ENCODE measurements around the gene BACH2. TPM values are rescaled to one million over a fixed set of nuclear protein-coding genes. Genes with fewer than 3 reads are reported as not detected.

BACH2 gene
- total and polyA plus RNA-seq, 9 of the 15 experiments (the other 6 are each of a cell fraction or from before 2014, with no cell fraction given): 0.06 to 3.1 (median 0.59) TPM

DNA sequence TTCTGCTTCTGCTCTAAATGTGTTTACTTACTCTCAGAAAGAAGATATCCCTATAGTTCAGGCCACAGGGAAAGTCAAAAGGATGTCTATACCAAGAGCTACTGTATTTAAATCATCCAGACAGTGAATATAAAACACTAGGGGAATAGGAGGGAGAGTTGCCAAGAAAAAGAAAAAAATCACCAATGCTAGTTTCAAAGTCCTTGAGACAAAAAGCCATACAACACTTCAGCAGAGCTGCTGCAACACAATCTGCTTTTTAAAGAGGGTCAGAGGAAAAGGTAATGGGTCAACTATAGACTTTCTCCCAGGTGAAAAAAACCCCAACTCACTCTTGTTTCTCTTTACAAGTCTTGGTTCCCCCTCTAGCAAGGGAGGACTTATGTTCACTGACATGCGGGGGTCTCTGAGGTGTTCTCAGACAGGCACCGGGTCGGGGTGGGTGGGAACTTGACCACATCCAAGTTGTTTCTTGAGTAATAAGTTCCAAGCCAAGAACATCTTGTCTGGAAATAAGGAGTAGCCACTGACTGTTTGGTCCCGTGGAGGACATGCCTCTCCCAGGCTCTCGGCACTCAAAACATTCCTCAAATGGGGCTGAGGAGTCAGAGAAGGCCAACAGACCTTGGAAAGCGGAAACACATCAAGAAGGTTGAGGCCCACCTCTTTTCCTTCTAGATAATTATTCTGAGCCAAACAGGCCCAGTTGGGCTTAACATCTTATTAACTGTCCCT, 354.7 kb downstream of the BACH2 start:
- FAIRE-seq (no peak), ATAC-seq (no peak), DNase-seq (ENCODE audit: extremely low read depth in 1 of 4, low spot score in 3 of 4) (no peak)
- in situ Hi-C loops (cut with MboI) (no loop called here), intact Hi-C loops (cut with micrococcal nuclease) (loop anchor here (2.0 to 10.0 kb wide), 3 partner anchors 243 to 455 kb away; no protein-coding TSS in a partner anchor)
- WGBS (ENCODE audit: insufficient coverage, low coverage, missing lambda C conversion rate): 21% methylated on average over 6 of the region's 6 CpGs
- no peak overlapping the region for H3K27ac ChIP-seq (ENCODE audit: extremely low read depth, low read depth, low read length)
- TF ChIP-seq MEF2D (tag; conservative IDR thresholded peaks at IDR 0.05; ENCODE audit: low read depth): no peak
- no peak overlapping the region for H3K4me2 ChIP-seq (ENCODE audit: insufficient read depth, low read length)
- H4K20me1 ChIP-seq (replicated peaks; ENCODE audit: control insufficient read depth, insufficient read depth, low read length): no peaks in the 10 kb centered on the region
- POLR2A ChIA-PET: interaction anchor here (0.8 to 1.7 kb wide), 3 partner anchors 28 to 560 kb away, joined by 3 read pairs; no protein-coding TSS in a partner anchor
- H3K27me3 ChIP-seq (ENCODE audit: control insufficient read depth in 2 of 2, insufficient read depth in 2 of 2, low read length in 2 of 2): peaks cover 0 to 11% of the 10 kb centered on the region in 2 experiments; a peak in 1 of 5 replicates
- CTCF ChIA-PET (ENCODE audit: low intra/inter-chr PET ratio): interaction anchor here (1.1 to 2.1 kb wide), 2 partner anchors 238 to 451 kb away, joined by 3 to 10 read pairs; no protein-coding TSS in a partner anchor
- no peaks in the 10 kb centered on the region; the same call in 1 of the 2 replicates for H3K9me3 ChIP-seq (replicated peaks; ENCODE audit: control insufficient read depth, insufficient read depth, low read depth, low read length)
- BruUV-seq (replicated peaks): no TSS peak
- no peaks in the 10 kb centered on the region for H3K9me1 ChIP-seq (ENCODE audit: control insufficient read depth, insufficient read depth, low read length)
- H3K4me3 ChIP-seq: no peak overlapping the region
- no peaks in the 10 kb centered on the region for H3K36me3 ChIP-seq (ENCODE audit: control insufficient read depth, insufficient read depth, low read length)
- H2AFZ ChIP-seq (ENCODE audit: low read depth, low read length): no peak overlapping the region
- H3K9ac ChIP-seq (ENCODE audit: insufficient read depth in 1 of 2, low read depth in 2 of 2, low read length in 2 of 2): no peak overlapping the region
- H3K79me2 ChIP-seq (ENCODE audit: control insufficient read depth, insufficient read depth, low read length): no peaks in the 10 kb centered on the region
- no peaks in the 10 kb centered on the region for H3K4me1 ChIP-seq (replicated peaks in 1 of 2; ENCODE audit: control insufficient read depth in 2 of 2, insufficient read depth in 2 of 2, low read length in 2 of 2)

DNA sequence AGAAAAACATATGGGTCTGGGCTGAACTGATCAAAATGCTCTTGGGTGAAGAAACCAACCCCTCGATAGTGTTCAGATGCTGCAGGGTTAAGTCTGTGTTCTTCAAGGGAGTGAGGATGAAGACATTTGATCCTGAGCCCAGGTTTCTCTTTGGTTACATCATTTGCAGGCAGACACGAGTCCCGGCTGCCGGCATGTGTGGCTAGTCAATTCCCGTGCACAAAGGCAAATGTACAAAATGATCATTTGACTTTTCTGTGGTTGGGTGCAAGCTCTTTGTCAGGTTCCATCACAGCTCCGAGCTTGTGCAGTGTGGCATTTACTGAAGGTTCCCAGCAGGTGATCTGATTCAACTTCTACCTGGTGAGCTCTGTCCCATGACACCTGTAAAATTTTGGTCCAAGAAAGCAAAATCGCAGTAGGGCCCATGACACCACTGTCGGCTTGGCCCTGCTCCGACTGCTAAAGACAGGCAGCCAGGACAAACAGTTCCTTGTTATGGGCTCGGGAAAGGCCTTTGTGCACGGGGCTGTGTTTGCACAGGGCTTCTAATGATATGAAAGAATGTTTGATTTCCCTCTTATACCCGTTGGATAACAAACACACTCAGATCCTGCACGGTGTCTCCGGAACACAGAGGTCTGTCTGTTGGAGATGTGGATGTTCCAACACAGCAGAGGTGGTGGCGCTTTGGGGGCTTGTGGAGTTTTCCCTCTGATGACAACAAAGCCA, 355.4 kb downstream of the BACH2 start:
- BruUV-seq (replicated peaks): no TSS peak
- FAIRE-seq: peak; percentile 64
- no peaks in the 10 kb centered on the region for H3K79me2 ChIP-seq (ENCODE audit: control insufficient read depth, insufficient read depth, low read length)
- no peak overlapping the region for H3K27ac ChIP-seq (ENCODE audit: extremely low read depth, low read depth, low read length)
- CTCF ChIA-PET (ENCODE audit: low intra/inter-chr PET ratio): interaction anchor here (0.6 to 2.1 kb wide), 6 partner anchors 11 to 581 kb away, joined by 3 to 10 read pairs (median 4); no protein-coding TSS in a partner anchor
- 23% methylated on average over 15 of the region's 15 CpGs for WGBS (ENCODE audit: insufficient coverage, low coverage, missing lambda C conversion rate)
- no peak overlapping the region for H3K4me2 ChIP-seq (ENCODE audit: insufficient read depth, low read length)
- no peaks in the 10 kb centered on the region for H3K36me3 ChIP-seq (ENCODE audit: control insufficient read depth, insufficient read depth, low read length)
- H4K20me1 ChIP-seq (replicated peaks; ENCODE audit: control insufficient read depth, insufficient read depth, low read length): no peaks in the 10 kb centered on the region
- H3K9ac ChIP-seq (ENCODE audit: insufficient read depth in 1 of 2, low read depth in 2 of 2, low read length in 2 of 2): no peak overlapping the region
- intact Hi-C loops (cut with micrococcal nuclease): loop anchor here (2.0 to 10.0 kb wide), 3 partner anchors 244 to 456 kb away; no protein-coding TSS in a partner anchor
- H3K4me3 ChIP-seq: no peak overlapping the region
- H3K9me1 ChIP-seq (ENCODE audit: control insufficient read depth, insufficient read depth, low read length): no peaks in the 10 kb centered on the region
- H3K4me1 ChIP-seq (replicated peaks in 1 of 2; ENCODE audit: control insufficient read depth in 2 of 2, insufficient read depth in 2 of 2, low read length in 2 of 2): no peaks in the 10 kb centered on the region
- in situ Hi-C loops (cut with MboI): no loop called here
- DNase-seq (ENCODE audit: extremely low read depth in 1 of 4, low spot score in 3 of 4): no peak
- no peak; the same call in 1 of the 3 replicates for ATAC-seq
- H3K9me3 ChIP-seq (replicated peaks; ENCODE audit: control insufficient read depth, insufficient read depth, low read depth, low read length): no peaks in the 10 kb centered on the region; the same call in 1 of the 2 replicates
- peaks cover 0 to 13% of the 10 kb centered on the region in 2 experiments; a peak in 1 of 5 replicates for H3K27me3 ChIP-seq (ENCODE audit: control insufficient read depth in 2 of 2, insufficient read depth in 2 of 2, low read length in 2 of 2)
- no peak overlapping the region for H2AFZ ChIP-seq (ENCODE audit: low read depth, low read length)
- POLR2A ChIA-PET: interaction anchor here (0.6 to 1.7 kb wide), 5 partner anchors 29 to 560 kb away, joined by 3 to 4 read pairs (median 3); no protein-coding TSS in a partner anchor
- TF ChIP-seq, protein P1, sequence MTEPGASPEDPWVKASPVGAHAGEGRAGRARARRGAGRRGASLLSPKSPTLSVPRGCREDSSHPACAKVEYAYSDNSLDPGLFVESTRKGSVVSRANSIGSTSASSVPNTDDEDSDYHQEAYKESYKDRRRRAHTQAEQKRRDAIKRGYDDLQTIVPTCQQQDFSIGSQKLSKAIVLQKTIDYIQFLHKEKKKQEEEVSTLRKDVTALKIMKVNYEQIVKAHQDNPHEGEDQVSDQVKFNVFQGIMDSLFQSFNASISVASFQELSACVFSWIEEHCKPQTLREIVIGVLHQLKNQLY (CRISPR knock-in tag; conservative IDR thresholded peaks at IDR 0.05): no peak
- TF ChIP-seq ZNF253 (CRISPR knock-in tag; conservative IDR thresholded peaks at IDR 0.05) (no peak), C11orf30 (IDR thresholded peaks at IDR 0.05; ENCODE audit: low read depth) (no peak), GTF2A2 (tag; IDR thresholded peaks at IDR 0.05) (no peak), HIVEP1 (CRISPR knock-in tag; IDR thresholded peaks at IDR 0.05) (no peak), KHSRP (IDR thresholded peaks at IDR 0.05) (no peak), ETV6 (IDR thresholded peaks at IDR 0.05; ENCODE audit: borderline replicate concordance in 1 of 2, low read depth in 2 of 2, low read length in 1 of 2) (no peak), ETV6 (CRISPR knock-in tag; IDR thresholded peaks at IDR 0.05; ENCODE audit: borderline replicate concordance) (no peak), ZNF175 (CRISPR knock-in tag; IDR thresholded peaks at IDR 0.05; ENCODE audit: low read depth) (no peak)
- TF ChIP-seq, protein P2, sequence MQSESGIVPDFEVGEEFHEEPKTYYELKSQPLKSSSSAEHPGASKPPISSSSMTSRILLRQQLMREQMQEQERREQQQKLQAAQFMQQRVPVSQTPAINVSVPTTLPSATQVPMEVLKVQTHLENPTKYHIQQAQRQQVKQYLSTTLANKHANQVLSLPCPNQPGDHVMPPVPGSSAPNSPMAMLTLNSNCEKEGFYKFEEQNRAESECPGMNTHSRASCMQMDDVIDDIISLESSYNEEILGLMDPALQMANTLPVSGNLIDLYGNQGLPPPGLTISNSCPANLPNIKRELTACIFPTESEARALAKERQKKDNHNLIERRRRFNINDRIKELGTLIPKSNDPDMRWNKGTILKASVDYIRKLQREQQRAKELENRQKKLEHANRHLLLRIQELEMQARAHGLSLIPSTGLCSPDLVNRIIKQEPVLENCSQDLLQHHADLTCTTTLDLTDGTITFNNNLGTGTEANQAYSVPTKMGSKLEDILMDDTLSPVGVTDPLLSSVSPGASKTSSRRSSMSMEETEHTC (IDR thresholded peaks at IDR 0.05): no peak

All from K562 (cell line).